Kidney epithelial cell (primary cell): ENCODE data around the gene URI1. TPM values are rescaled to one million over a fixed set of nuclear protein-coding genes. Genes with fewer than 3 reads are reported as not detected.
"Not testable (repeated sequence)": the region's sequence is repeated elsewhere in the genome, so short reads cannot be mapped to it uniquely, and the experiment has no call there.

ENCODE experiments used
- DNase-seq: peaks from one replicate; pipeline ENCODE4 v3.0.0-alpha.2; 2010; ENCODE audit warnings: low read depth
- H3K27me3 ChIP-seq: 2 replicates; pipeline ENCODE4 v1.6.0; 2011; ENCODE audit warnings: low read length; ENCODE audit not compliant: control insufficient read depth, insufficient read depth
- H3K36me3 ChIP-seq: 2 replicates; pipeline ENCODE4 v1.5.1; 2011; ENCODE audit warnings: low read length; ENCODE audit not compliant: control insufficient read depth, insufficient read depth
- H3K4me3 ChIP-seq: 2 replicates; pipeline ENCODE4 v1.5.1; 2011; ENCODE audit warnings: low read depth, mild to moderate bottlenecking, control low read depth, low read length
- CTCF ChIP-seq: IDR thresholded peaks from 2 replicates; pipeline ENCODE4 v1.5.1; 2011; ENCODE audit warnings: mild to moderate bottlenecking, moderate library complexity, low read length, control low read depth, inconsistent platforms; ENCODE audit not compliant: insufficient read depth, poor library complexity, severe bottlenecking
- total RNA-seq: library from RNA; depleted of rRNA; stranded (reverse); fragments of >200 nt; gene quantifications from 2 replicates; pipeline ENCODE4 v1.2.3, GENCODE V29; 2015

Gene URI1
- total RNA-seq, 1 donor from 2014 or later = 52.0 TPM

GRCh38 chr19:29946645-29947044, 4.6 kb downstream of the URI1 start:
- Histone ChIP-seq H3K27me3 (no peaks in the 10 kb centered on the region), H3K36me3 (no peaks in the 10 kb centered on the region), H3K4me3 (no peak overlapping the region)
- no peak for TF ChIP-seq CTCF
- DNase-seq = no peak

- DNase-seq = no peak
- no peaks in the 10 kb centered on the region for H3K36me3 ChIP-seq
- H3K27me3 ChIP-seq = no peaks in the 10 kb centered on the region
- no peak for TF ChIP-seq CTCF
- H3K4me3 ChIP-seq = no peak overlapping the region
Measured at GRCh38 chr19:29947871-29948270, 5.8 kb downstream of the URI1 start.

GRCh38 chr19:29948759-29949470, 6.9 kb downstream of the URI1 start:
- H3K4me3 ChIP-seq, DNase-seq, H3K36me3 ChIP-seq, H3K27me3 ChIP-seq: not testable (repeated sequence)

GRCh38 chr19:29952177-29952576, 10.1 kb downstream of the URI1 start:
- TF ChIP-seq CTCF = no peak
- no peak for DNase-seq
- Histone ChIP-seq H3K4me3 (no peak overlapping the region), H3K27me3 (no peaks in the 10 kb centered on the region), H3K36me3 (no peaks in the 10 kb centered on the region)

GRCh38 chr19:29952646-29953045, 10.6 kb downstream of the URI1 start:
- no peak for TF ChIP-seq CTCF
- DNase-seq = no peak
- H3K4me3 ChIP-seq = no peak overlapping the region
- no peaks in the 10 kb centered on the region for H3K36me3 ChIP-seq
- H3K27me3 ChIP-seq = no peaks in the 10 kb centered on the region

- TF ChIP-seq CTCF = no peak
- Histone ChIP-seq H3K27me3 (no peaks in the 10 kb centered on the region), H3K4me3 (no peak overlapping the region), H3K36me3 (no peaks in the 10 kb centered on the region)
- DNase-seq = no peak
Measured at GRCh38 chr19:29953352-29954247, 11.6 kb downstream of the URI1 start.
